HepG2 (cell line): ENCODE measurements around the gene SCRT2. TPM values are rescaled to one million over a fixed set of nuclear protein-coding genes. Genes with fewer than 3 reads are reported as not detected.

ENCODE experiments used
- AHR ChIP-seq: IDR thresholded peaks from 2 replicates; pipeline ENCODE4 v1.6.1; 2018; ENCODE audit warnings: missing genetic modification reagents, missing compliant biosample characterization
- CCDC6 ChIP-seq: sonication (generic); formaldehyde crosslinking; IDR thresholded peaks from 2 replicates; pipeline ENCODE4 v1.8.1; 2022; ENCODE audit warnings: mild to moderate bottlenecking, missing genetic modification reagents, moderate library complexity
- FOXA1 ChIP-seq, 2 experiments: fragments of 450-650 bp in 1 of 2; sonication (generic) in 1 of 2; formaldehyde crosslinking in 1 of 2; IDR thresholded peaks; 2 replicates each; pipeline versions ENCODE4 v1.4.0 to v1.6.1; 2016 to 2020; ENCODE audit warnings: missing genetic modification reagents in 1 of 2
- NFRKB ChIP-seq: fragments of 450-650 bp; IDR thresholded peaks from 2 replicates; pipeline ENCODE4 v1.6.1; 2017
- SMAD1 ChIP-seq: sonication (generic); formaldehyde crosslinking; IDR thresholded peaks from 2 replicates; pipeline ENCODE4 v1.4.0; 2020; ENCODE audit warnings: missing genetic modification reagents, low read depth, mild to moderate bottlenecking, borderline replicate concordance
- SRF ChIP-seq: IDR thresholded peaks from 2 replicates; pipeline ENCODE4 v1.6.1; 2011; ENCODE audit warnings: mild to moderate bottlenecking, low read depth, low read length, moderate library complexity
- SRSF9 ChIP-seq: fragments of 200-400 bp; formaldehyde crosslinking; IDR thresholded peaks from 2 replicates; pipeline ENCODE4 v1.6.1; 2018; ENCODE audit warnings: borderline replicate concordance, mild to moderate bottlenecking, low read depth, low read length; ENCODE audit not compliant: insufficient read depth, poor library complexity, severe bottlenecking
- STAG1 ChIP-seq: sonication (generic); formaldehyde crosslinking; IDR thresholded peaks from 2 replicates; pipeline ENCODE4 v1.4.0; 2020; ENCODE audit warnings: missing genetic modification reagents
- ZBTB42 ChIP-seq: sonication (generic); formaldehyde crosslinking; IDR thresholded peaks from 2 replicates; pipeline ENCODE4 v1.5.0; 2020; ENCODE audit warnings: mild to moderate bottlenecking, missing genetic modification reagents
- ZNF543 ChIP-seq: sonication (generic); formaldehyde crosslinking; IDR thresholded peaks from 2 replicates; pipeline ENCODE4 v1.4.0; 2020; ENCODE audit warnings: mild to moderate bottlenecking, missing genetic modification reagents
- ZNF644 ChIP-seq: IDR thresholded peaks from 2 replicates; pipeline ENCODE4 v1.6.1; 2016; ENCODE audit warnings: low read depth
- polyA plus RNA-seq, 8 experiments: library from polyadenylated mRNA; depleted of rRNA in 3 of 8; stranded (reverse) in 7 of 8; unstranded in 1 of 8; fragments of >200 nt; fragmentation: Illumina TruSeq in 4 of 8; extraction: Trizol in 4 of 8; gene quantifications; 2 replicates each; pipeline versions ENCODE4 v1.2.1 to v1.2.3, GENCODE V29; 2011 to 2016; ENCODE audit warnings: low read depth in 4 of 8, missing spikeins in 1 of 8, mixed read lengths in 1 of 8; ENCODE audit not compliant: insufficient read depth in 1 of 8
- total RNA-seq, 5 experiments: library from RNA; depleted of rRNA; stranded (reverse); fragments of >200 nt; fragmentation: Illumina TruSeq; extraction: Trizol; gene quantifications; 2 replicates each; pipeline ENCODE4 v1.2.3, GENCODE V29; 2016; ENCODE audit warnings: low read depth in 1 of 5
- TF ChIP-seq, protein P1 (sequence below): sonication (generic); formaldehyde crosslinking; IDR thresholded peaks from 2 replicates; pipeline ENCODE4 v1.4.0; 2020; ENCODE audit warnings: missing genetic modification reagents
- TF ChIP-seq, protein P2 (sequence below): sonication (generic); formaldehyde crosslinking; IDR thresholded peaks from 2 replicates; pipeline ENCODE4 v1.4.0; 2020; ENCODE audit warnings: mild to moderate bottlenecking, missing genetic modification reagents
- TF ChIP-seq, protein P3 (sequence below): sonication (generic); formaldehyde crosslinking; IDR thresholded peaks from 2 replicates; pipeline ENCODE4 v1.4.0; 2020; ENCODE audit warnings: missing genetic modification reagents
- TF ChIP-seq, protein P4 (sequence below): sonication (generic); formaldehyde crosslinking; IDR thresholded peaks from 2 replicates; pipeline ENCODE4 v1.4.0; 2020; ENCODE audit warnings: mild to moderate bottlenecking, missing genetic modification reagents

Gene SCRT2
- total and polyA plus RNA-seq, 2 of the 13 experiments (the other 11 are each of a cell fraction or from before 2014, with no cell fraction given): not detected

DNA sequence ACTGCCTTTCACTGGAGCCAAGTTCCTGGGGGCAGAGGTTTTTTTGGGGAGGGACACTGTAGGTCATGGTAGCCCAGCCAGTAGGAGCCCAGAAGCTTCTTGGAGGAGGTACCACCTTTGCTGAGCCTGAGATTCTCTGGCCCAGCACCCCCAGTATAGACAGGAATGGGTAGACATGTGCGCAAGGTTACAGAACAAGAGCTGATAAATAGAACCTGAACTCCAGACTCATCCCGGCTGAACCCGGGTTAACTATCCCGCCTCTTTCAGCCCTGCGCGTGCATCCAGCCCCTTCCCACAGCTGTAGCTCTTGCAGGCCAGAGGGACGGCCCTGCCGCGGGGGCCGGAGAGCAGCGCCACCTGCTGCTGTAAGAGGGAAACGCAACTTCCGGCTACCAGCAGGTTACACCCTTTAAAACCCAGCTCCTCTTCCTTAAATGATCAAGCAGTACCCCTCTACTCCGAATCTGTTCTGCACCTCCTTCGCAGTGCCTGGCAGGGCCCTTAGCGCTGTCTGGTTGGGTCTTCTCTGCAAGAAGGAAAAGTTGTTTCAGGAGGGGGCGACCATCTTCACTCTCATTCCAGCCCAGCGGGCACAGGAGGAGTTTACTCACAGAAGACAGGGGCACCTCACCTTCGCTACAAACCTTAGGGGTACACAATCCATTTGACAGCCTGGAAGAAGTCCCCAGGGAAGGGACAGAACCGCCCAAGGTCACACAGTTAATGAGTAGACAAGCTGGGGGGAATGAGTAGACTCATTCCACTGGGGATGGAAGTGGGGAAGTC lies 30.1 kb downstream of the SCRT2 start (continued):
- no peak for TF ChIP-seq SRSF9
- 0 out of 2 replicates have a peak, but pooled peaks have one; percentile 25 for TF ChIP-seq ZNF644 (CRISPR knock-in tag)
- TF ChIP-seq STAG1 (CRISPR knock-in tag): peak; percentile 92
- TF ChIP-seq SMAD1 (CRISPR knock-in tag): peak; percentile 94; the same call in 1 of the 2 replicates
- TF ChIP-seq CCDC6 (CRISPR knock-in tag): no peak; the same call in 1 of the 2 replicates
- TF ChIP-seq AHR (CRISPR knock-in tag): peak; percentile 90
- peak; percentile 77; the same call in 1 of the 2 replicates for TF ChIP-seq ZBTB42 (CRISPR knock-in tag)
- TF ChIP-seq, protein P1, sequence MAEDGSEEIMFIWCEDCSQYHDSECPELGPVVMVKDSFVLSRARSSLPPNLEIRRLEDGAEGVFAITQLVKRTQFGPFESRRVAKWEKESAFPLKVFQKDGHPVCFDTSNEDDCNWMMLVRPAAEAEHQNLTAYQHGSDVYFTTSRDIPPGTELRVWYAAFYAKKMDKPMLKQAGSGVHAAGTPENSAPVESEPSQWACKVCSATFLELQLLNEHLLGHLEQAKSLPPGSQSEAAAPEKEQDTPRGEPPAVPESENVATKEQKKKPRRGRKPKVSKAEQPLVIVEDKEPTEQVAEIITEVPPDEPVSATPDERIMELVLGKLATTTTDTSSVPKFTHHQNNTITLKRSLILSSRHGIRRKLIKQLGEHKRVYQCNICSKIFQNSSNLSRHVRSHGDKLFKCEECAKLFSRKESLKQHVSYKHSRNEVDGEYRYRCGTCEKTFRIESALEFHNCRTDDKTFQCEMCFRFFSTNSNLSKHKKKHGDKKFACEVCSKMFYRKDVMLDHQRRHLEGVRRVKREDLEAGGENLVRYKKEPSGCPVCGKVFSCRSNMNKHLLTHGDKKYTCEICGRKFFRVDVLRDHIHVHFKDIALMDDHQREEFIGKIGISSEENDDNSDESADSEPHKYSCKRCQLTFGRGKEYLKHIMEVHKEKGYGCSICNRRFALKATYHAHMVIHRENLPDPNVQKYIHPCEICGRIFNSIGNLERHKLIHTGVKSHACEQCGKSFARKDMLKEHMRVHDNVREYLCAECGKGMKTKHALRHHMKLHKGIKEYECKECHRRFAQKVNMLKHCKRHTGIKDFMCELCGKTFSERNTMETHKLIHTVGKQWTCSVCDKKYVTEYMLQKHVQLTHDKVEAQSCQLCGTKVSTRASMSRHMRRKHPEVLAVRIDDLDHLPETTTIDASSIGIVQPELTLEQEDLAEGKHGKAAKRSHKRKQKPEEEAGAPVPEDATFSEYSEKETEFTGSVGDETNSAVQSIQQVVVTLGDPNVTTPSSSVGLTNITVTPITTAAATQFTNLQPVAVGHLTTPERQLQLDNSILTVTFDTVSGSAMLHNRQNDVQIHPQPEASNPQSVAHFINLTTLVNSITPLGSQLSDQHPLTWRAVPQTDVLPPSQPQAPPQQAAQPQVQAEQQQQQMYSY (CRISPR knock-in tag): no peak; the same call in 1 of the 2 replicates
- TF ChIP-seq FOXA1 (IDR thresholded peaks at IDR 0.05): no peak
- no peak for TF ChIP-seq FOXA1 (CRISPR knock-in tag; IDR thresholded peaks at IDR 0.05)
- TF ChIP-seq SRF: 0 out of 2 replicates have a peak, but pooled peaks have one; percentile 25
- no peak for TF ChIP-seq NFRKB
- TF ChIP-seq, protein P2, sequence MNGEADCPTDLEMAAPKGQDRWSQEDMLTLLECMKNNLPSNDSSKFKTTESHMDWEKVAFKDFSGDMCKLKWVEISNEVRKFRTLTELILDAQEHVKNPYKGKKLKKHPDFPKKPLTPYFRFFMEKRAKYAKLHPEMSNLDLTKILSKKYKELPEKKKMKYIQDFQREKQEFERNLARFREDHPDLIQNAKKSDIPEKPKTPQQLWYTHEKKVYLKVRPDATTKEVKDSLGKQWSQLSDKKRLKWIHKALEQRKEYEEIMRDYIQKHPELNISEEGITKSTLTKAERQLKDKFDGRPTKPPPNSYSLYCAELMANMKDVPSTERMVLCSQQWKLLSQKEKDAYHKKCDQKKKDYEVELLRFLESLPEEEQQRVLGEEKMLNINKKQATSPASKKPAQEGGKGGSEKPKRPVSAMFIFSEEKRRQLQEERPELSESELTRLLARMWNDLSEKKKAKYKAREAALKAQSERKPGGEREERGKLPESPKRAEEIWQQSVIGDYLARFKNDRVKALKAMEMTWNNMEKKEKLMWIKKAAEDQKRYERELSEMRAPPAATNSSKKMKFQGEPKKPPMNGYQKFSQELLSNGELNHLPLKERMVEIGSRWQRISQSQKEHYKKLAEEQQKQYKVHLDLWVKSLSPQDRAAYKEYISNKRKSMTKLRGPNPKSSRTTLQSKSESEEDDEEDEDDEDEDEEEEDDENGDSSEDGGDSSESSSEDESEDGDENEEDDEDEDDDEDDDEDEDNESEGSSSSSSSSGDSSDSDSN (CRISPR knock-in tag): peak; percentile 94
- TF ChIP-seq ZNF543 (CRISPR knock-in tag): no peak; the same call in 1 of the 2 replicates
- TF ChIP-seq, protein P3, sequence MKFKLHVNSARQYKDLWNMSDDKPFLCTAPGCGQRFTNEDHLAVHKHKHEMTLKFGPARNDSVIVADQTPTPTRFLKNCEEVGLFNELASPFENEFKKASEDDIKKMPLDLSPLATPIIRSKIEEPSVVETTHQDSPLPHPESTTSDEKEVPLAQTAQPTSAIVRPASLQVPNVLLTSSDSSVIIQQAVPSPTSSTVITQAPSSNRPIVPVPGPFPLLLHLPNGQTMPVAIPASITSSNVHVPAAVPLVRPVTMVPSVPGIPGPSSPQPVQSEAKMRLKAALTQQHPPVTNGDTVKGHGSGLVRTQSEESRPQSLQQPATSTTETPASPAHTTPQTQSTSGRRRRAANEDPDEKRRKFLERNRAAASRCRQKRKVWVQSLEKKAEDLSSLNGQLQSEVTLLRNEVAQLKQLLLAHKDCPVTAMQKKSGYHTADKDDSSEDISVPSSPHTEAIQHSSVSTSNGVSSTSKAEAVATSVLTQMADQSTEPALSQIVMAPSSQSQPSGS: peak; percentile 92
- TF ChIP-seq, protein P4, sequence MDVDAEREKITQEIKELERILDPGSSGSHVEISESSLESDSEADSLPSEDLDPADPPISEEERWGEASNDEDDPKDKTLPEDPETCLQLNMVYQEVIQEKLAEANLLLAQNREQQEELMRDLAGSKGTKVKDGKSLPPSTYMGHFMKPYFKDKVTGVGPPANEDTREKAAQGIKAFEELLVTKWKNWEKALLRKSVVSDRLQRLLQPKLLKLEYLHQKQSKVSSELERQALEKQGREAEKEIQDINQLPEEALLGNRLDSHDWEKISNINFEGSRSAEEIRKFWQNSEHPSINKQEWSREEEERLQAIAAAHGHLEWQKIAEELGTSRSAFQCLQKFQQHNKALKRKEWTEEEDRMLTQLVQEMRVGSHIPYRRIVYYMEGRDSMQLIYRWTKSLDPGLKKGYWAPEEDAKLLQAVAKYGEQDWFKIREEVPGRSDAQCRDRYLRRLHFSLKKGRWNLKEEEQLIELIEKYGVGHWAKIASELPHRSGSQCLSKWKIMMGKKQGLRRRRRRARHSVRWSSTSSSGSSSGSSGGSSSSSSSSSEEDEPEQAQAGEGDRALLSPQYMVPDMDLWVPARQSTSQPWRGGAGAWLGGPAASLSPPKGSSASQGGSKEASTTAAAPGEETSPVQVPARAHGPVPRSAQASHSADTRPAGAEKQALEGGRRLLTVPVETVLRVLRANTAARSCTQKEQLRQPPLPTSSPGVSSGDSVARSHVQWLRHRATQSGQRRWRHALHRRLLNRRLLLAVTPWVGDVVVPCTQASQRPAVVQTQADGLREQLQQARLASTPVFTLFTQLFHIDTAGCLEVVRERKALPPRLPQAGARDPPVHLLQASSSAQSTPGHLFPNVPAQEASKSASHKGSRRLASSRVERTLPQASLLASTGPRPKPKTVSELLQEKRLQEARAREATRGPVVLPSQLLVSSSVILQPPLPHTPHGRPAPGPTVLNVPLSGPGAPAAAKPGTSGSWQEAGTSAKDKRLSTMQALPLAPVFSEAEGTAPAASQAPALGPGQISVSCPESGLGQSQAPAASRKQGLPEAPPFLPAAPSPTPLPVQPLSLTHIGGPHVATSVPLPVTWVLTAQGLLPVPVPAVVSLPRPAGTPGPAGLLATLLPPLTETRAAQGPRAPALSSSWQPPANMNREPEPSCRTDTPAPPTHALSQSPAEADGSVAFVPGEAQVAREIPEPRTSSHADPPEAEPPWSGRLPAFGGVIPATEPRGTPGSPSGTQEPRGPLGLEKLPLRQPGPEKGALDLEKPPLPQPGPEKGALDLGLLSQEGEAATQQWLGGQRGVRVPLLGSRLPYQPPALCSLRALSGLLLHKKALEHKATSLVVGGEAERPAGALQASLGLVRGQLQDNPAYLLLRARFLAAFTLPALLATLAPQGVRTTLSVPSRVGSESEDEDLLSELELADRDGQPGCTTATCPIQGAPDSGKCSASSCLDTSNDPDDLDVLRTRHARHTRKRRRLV: peak; percentile 94
